ENCODE data around the gene GDPD5.

GDPD5 gene

GRCh38 chr11:75467881-75468280, 57.9 kb downstream of the GDPD5 start:
- intact Hi-C loops (cut with DNase I; ENCODE audit: low total_unique reads) = no loop called here
- Histone ChIP-seq H3K4me3 (no peak overlapping the region), H3K9me3 (no peaks in the 10 kb centered on the region), H3K27ac (no peak overlapping the region), H3K36me3 (no peaks in the 10 kb centered on the region), H3K27me3 (no peaks in the 10 kb centered on the region), H3K4me1 (peaks cover 0 to 10% (median 0%) of the 10 kb centered on the region in 4 donors)
- DNase-seq = no peak
- TF ChIP-seq CTCF (IDR thresholded peaks at IDR 0.05) = no peak

- no peak for DNase-seq
- no peak for TF ChIP-seq CTCF (IDR thresholded peaks at IDR 0.05)
- no peaks in the 10 kb centered on the region for H3K27me3 ChIP-seq
- no peaks in the 10 kb centered on the region for H3K36me3 ChIP-seq
- H3K4me3 ChIP-seq = no peak overlapping the region
- H3K27ac ChIP-seq = no peak overlapping the region
- peaks cover 0 to 10% (median 0%) of the 10 kb centered on the region in 4 donors for H3K4me1 ChIP-seq
- no peaks in the 10 kb centered on the region for H3K9me3 ChIP-seq
- intact Hi-C loops (cut with DNase I; ENCODE audit: low total_unique reads) = no loop called here
Measured at GRCh38 chr11:75467311-75467710, 58.4 kb downstream of the GDPD5 start.

- H3K27me3 ChIP-seq = no peaks in the 10 kb centered on the region
- H3K4me1 ChIP-seq = peaks cover 0 to 10% (median 0%) of the 10 kb centered on the region in 4 donors
- intact Hi-C loops (cut with DNase I; ENCODE audit: low total_unique reads) = no loop called here
- no peak overlapping the region for H3K27ac ChIP-seq
- H3K4me3 ChIP-seq = no peak overlapping the region
- DNase-seq = no peak
- TF ChIP-seq CTCF (IDR thresholded peaks at IDR 0.05) = no peak
- no peaks in the 10 kb centered on the region for H3K36me3 ChIP-seq
- H3K9me3 ChIP-seq = no peaks in the 10 kb centered on the region
Measured at GRCh38 chr11:75465701-75466531, 59.8 kb downstream of the GDPD5 start.

GRCh38 chr11:75463106-75463774, 62.5 kb downstream of the GDPD5 start:
- no peak for TF ChIP-seq CTCF (IDR thresholded peaks at IDR 0.05)
- Histone ChIP-seq H3K27me3 (no peaks in the 10 kb centered on the region), H3K4me3 (no peak overlapping the region), H3K4me1 (peaks cover 0 to under 1% (median 0%) of the 10 kb centered on the region in 4 donors), H3K27ac (no peak overlapping the region), H3K9me3 (no peaks in the 10 kb centered on the region), H3K36me3 (no peaks in the 10 kb centered on the region)
- DNase-seq = no peak
- intact Hi-C loops (cut with DNase I; ENCODE audit: low total_unique reads) = no loop called here

GRCh38 chr11:75462117-75462653, 63.6 kb downstream of the GDPD5 start:
- Histone ChIP-seq H3K4me1 (no peaks in the 10 kb centered on the region), H3K27ac (no peak overlapping the region), H3K9me3 (no peaks in the 10 kb centered on the region), H3K27me3 (no peaks in the 10 kb centered on the region), H3K4me3 (no peak overlapping the region), H3K36me3 (no peaks in the 10 kb centered on the region)
- DNase-seq = no peak
- intact Hi-C loops (cut with DNase I; ENCODE audit: low total_unique reads) = no loop called here
- no peak for TF ChIP-seq CTCF (IDR thresholded peaks at IDR 0.05)
